OCI-LY1 (cell line): Measurements from ENCODE around the gene PHOX2A.

Experiments
- EZH2 ChIP-seq: fragments of 200-600 bp; sonication (generic), shearing (Covaris generic); IDR thresholded peaks from 2 replicates; pipeline ENCODE4 v1.8.0; 2017; ENCODE audit warnings: borderline replicate concordance, mixed run types, mild to moderate bottlenecking, antibody characterized with exemption, low read length, moderate library complexity, mixed read lengths
- TF ChIP-seq, protein P1 (sequence below): fragments of 200-600 bp; sonication (generic), shearing (Covaris generic); IDR thresholded peaks from 2 replicates; pipeline ENCODE4 v1.5.1; 2017; ENCODE audit warnings: mild to moderate bottlenecking, antibody characterized with exemption, low read length, moderate library complexity, mixed read lengths

DNA sequence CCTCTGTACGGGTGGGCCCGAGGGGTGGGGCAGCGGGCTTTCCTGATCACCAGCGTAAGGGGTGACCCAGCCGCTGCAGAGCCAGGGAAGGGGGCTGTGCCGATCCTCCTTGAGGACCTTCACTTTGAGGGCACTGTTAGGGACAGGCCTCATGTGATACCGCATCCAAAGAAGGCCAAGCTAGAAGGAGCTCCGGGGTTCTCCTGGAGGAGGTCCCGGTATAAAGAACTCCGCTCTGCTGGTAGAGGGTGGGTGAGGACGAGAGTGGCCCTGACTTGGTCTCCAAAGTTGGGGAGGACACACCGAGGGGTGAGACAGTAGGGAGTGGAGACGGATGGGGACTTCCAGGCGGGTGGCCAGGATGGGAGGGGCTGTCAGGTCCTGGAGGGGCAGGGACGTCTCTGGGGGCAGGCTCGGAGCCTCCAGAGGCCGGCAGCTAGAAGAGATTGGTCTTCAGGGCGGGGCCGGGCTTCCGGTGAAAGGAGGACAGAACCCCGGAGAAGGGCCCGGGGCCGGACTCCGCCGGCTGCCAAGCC, 4.6 kb downstream of the PHOX2A start:
- no peak for TF ChIP-seq EZH2
- TF ChIP-seq, protein P1, sequence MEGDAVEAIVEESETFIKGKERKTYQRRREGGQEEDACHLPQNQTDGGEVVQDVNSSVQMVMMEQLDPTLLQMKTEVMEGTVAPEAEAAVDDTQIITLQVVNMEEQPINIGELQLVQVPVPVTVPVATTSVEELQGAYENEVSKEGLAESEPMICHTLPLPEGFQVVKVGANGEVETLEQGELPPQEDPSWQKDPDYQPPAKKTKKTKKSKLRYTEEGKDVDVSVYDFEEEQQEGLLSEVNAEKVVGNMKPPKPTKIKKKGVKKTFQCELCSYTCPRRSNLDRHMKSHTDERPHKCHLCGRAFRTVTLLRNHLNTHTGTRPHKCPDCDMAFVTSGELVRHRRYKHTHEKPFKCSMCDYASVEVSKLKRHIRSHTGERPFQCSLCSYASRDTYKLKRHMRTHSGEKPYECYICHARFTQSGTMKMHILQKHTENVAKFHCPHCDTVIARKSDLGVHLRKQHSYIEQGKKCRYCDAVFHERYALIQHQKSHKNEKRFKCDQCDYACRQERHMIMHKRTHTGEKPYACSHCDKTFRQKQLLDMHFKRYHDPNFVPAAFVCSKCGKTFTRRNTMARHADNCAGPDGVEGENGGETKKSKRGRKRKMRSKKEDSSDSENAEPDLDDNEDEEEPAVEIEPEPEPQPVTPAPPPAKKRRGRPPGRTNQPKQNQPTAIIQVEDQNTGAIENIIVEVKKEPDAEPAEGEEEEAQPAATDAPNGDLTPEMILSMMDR = no peak
